Kidney (tissue), 14 donors: Measurements from ENCODE around the gene RARA. TPM values are rescaled to one million over a fixed set of nuclear protein-coding genes. Genes with fewer than 3 reads are reported as not detected.
"Not testable (repeated sequence)": the region's sequence is repeated elsewhere in the genome, so short reads cannot be mapped to it uniquely, and the experiment has no call there.

ENCODE experiments used
- DNase-seq, 5 donors: peaks; one replicate each; pipeline ENCODE4 v3.0.0-alpha.2; 2013 to 2020
- FAIRE-seq: peaks from 2 replicates; lab custom pipeline; 2012; peaks lifted over from hg19 to GRCh38; lab: Jason Lieb, UNC
- H3K27ac ChIP-seq, 2 donors: one replicate each; pipeline ENCODE4 v1.7.0; 2013; ENCODE audit warnings: low read depth in 2 of 2, low read length in 2 of 2, inconsistent platforms in 1 of 2
- H3K27me3 ChIP-seq: one replicate; pipeline ENCODE4 v1.7.1; 2013; ENCODE audit warnings: low read length, inconsistent platforms; ENCODE audit not compliant: control insufficient read depth, insufficient read depth
- H3K36me3 ChIP-seq, 3 donors: one replicate each; pipeline versions ENCODE4 v1.7.0 to v1.7.1; 2013; ENCODE audit warnings: low read length in 3 of 3, control low read depth in 1 of 3, inconsistent platforms in 1 of 3; ENCODE audit not compliant: insufficient read depth in 3 of 3, control insufficient read depth in 2 of 3
- H3K4me1 ChIP-seq, 3 donors: one replicate each; pipeline versions ENCODE4 v1.7.0 to v1.7.1; 2013; ENCODE audit warnings: low read length in 3 of 3, inconsistent platforms in 1 of 3, low read depth in 1 of 3; ENCODE audit not compliant: control insufficient read depth in 2 of 3, insufficient read depth in 2 of 3
- H3K4me3 ChIP-seq, 3 donors: one replicate each; pipeline versions ENCODE4 v1.7.0 to v1.8.1; 2013; ENCODE audit warnings: low read length in 3 of 3, control low read depth in 1 of 3, inconsistent platforms in 1 of 3
- H3K9ac ChIP-seq, 3 donors: one replicate each; pipeline versions ENCODE4 v1.7.0 to v1.7.1; 2013; ENCODE audit warnings: low read length in 3 of 3, control low read depth in 1 of 3, inconsistent platforms in 1 of 3
- H3K9me3 ChIP-seq, 3 donors: one replicate each; pipeline versions ENCODE4 v1.7.0 to v1.7.1; 2013; ENCODE audit warnings: low read length in 3 of 3, control low read depth in 1 of 3, inconsistent platforms in 1 of 3; ENCODE audit not compliant: control insufficient read depth in 2 of 3, insufficient read depth in 1 of 3
- intact Hi-C: fragments of 100-400 bp; cut with DNase I; formaldehyde crosslinking; loops from one replicate; pipeline ENCODE4 v1.11.1; 2022
- polyA plus RNA-seq: library from polyadenylated mRNA; stranded (reverse); fragments of 350-450 nt; fragmentation: Illumina TruSeq; extraction: RNeasy Lipid Tissue Mini Kit (QIAGEN cat#74804); gene quantifications from one replicate; pipeline ENCODE4 v1.2.3, GENCODE V29; 2014; ENCODE audit warnings: low read depth, low replicate concordance; ENCODE audit not compliant: insufficient read depth
- total RNA-seq: library from RNA; stranded (reverse); fragmentation: NEBNext Ultra II Directional; extraction: Animal tissue kit (Norgen Biotek cat#: 25700); gene quantifications from one replicate; pipeline ENCODE4 v1.2.1, GENCODE V29; 2021
- TF ChIP-seq, protein P1 (sequence below): IDR thresholded peaks from 3 replicates; pipeline ENCODE4 v1.5.1; 2012; ENCODE audit warnings: mild to moderate bottlenecking, moderate library complexity, borderline replicate concordance; ENCODE audit not compliant: insufficient read depth; ENCODE audit errors: extremely low read depth
- donor health status: control.
- donor health status: control.
- donor health status: control.
- donor health status: control.
- donor health status: control.
- donor health status: DM: yes; HTN: yes; CAD: no.
- donor health status: Normal renal cell carcinoma (clear cell type).

The RARA gene
- total and polyA plus RNA-seq, 2 donors from 2014 or later = 22.5 to 45.7 TPM

DNA sequence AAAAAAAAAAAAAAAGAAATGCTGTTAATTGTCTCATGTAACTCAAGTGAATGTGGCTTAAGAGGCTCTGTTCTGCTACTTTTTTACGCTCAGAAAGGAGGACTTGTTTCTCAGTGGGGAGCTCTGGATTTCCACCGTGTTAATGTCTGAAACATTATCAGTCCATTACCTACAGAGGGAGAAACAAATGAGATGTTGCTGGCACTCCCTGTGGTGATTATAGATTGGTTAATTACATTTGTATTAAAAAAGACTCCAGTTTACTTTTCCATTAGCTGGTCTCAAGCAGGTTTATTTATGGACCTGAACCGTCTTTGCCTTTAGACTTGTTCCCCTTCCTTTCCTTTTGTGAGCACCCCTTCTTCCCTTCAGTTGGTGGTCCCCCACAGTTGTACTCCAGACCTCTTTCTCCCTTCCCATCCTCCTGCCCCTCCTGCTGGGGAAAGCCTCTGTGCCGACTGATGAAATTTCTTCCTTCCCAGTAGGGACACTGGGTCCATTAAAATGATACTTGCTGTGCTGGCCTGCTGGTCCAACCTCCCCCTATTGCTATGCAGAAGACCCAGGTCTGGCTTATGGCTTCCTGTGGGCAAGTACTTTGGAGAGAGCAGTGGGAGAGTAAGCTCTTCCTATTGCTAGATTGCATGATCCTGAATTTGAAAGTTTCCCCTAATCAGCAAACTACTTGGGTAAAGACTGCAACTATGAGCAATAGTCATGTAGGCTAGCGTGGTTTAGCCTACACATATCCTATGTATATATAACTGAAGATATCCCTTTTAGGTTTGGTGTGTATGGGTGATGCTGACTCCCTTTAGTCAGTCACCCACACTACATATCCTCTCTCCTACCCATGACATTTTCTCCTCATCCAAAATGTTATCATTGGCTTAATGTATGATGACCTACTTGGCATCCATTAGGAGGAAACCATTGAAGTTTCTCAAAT is 13.2 kb upstream of the RARA start:
- DNase-seq (no peak), FAIRE-seq (no peak)
- Histone ChIP-seq H3K27me3 (no peaks in the 10 kb centered on the region), H3K27ac (no peak overlapping the region), H3K9ac (no peak overlapping the region), H3K36me3 (no peaks in the 10 kb centered on the region), H3K4me1 (no peaks in the 10 kb centered on the region), H3K9me3 (no peaks in the 10 kb centered on the region), H3K4me3 (no peak overlapping the region)
- TF ChIP-seq, protein P1, sequence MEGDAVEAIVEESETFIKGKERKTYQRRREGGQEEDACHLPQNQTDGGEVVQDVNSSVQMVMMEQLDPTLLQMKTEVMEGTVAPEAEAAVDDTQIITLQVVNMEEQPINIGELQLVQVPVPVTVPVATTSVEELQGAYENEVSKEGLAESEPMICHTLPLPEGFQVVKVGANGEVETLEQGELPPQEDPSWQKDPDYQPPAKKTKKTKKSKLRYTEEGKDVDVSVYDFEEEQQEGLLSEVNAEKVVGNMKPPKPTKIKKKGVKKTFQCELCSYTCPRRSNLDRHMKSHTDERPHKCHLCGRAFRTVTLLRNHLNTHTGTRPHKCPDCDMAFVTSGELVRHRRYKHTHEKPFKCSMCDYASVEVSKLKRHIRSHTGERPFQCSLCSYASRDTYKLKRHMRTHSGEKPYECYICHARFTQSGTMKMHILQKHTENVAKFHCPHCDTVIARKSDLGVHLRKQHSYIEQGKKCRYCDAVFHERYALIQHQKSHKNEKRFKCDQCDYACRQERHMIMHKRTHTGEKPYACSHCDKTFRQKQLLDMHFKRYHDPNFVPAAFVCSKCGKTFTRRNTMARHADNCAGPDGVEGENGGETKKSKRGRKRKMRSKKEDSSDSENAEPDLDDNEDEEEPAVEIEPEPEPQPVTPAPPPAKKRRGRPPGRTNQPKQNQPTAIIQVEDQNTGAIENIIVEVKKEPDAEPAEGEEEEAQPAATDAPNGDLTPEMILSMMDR = no peak
- intact Hi-C loops = loop anchor here (10.0 kb wide), 1 partner anchor 101 kb away; no protein-coding TSS in a partner anchor

DNA sequence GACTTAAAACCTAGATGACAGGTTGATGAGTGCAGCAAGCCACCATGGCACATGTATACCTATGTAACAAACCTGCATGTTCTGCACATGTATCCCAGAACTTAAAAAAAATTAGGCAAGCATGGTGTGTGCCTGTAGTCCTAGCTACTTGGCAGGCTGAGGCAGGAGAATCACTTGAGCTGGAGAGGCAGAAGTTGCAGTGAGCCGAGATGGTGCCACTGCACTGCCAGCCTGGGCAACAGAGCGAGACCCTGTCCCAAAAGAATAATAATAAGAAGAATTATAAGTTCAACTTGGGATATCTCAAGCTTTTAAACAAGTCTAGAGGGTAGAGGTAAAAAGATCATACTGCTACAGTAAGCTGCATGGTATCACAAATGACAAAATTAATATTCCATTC is 11.5 kb upstream of the RARA start:
- no peaks in the 10 kb centered on the region for H3K4me1 ChIP-seq
- H3K9me3 ChIP-seq = no peaks in the 10 kb centered on the region
- TF ChIP-seq, protein P1 = no peak
- FAIRE-seq = no peak
- no peak for DNase-seq
- no peaks in the 10 kb centered on the region for H3K36me3 ChIP-seq
- no peak overlapping the region for H3K9ac ChIP-seq
- H3K27ac ChIP-seq = no peak overlapping the region
- no peak overlapping the region for H3K4me3 ChIP-seq
- H3K27me3 ChIP-seq = no peaks in the 10 kb centered on the region
- intact Hi-C loops = loop anchor here (10.0 kb wide), 1 partner anchor 103 kb away; no protein-coding TSS in a partner anchor

DNA sequence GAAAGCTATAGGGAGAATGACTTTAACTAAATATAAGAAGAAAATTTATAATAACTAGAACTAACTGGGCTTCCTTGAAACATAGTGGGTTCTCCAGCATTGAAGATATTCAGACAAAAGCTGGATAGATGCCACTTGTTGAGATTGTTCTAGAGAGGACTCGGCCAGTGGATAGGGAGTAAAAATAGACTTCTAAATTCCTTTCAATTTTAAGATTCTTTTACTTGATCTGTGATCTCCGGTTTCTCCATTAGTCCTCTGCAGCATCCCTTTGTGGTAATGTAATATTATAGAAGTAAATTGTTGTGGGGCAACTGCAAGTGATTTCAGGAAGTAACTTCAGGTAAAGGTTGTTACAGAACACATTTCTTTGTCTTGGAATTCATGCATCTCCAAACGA is 10.3 kb upstream of the RARA start:
- DNase-seq = peak in 1 of 5 donors; percentile 63
- TF ChIP-seq, protein P1 = no peak

DNA sequence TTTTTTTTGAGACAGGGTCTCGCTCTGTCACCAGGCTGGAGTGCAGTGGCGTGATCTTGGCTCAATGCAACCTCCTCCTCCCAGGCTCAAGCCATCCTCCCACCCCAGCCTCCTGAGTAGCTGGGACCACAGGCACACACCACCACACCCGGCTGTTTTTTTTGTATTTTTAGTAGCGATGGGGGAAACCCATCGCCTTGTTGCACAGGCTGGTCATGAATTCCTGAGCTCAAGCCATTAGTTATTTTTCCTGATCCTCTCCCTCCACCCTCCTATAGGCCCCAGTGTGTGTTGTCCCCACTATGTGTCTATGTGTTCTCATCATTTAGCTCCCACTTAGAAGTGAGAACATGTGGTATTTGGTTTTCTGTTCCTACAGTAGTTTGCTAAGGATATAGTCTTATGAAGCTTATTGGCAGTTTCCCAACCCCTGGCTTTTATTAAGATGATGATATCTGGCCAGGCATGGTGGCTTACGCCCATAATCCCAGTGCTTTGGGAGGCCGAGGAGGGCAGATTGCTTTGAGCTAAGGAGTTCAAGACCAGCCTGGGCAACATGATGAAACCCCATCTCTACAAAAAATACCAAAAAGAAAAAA is 9.7 kb upstream of the RARA start:
- peak overlapping the region in 1 of 2 donors; percentile 36 for H3K27ac ChIP-seq
- H3K4me1 ChIP-seq, DNase-seq, H3K36me3 ChIP-seq, FAIRE-seq, H3K27me3 ChIP-seq, H3K9me3 ChIP-seq, H3K4me3 ChIP-seq, H3K9ac ChIP-seq: not testable (repeated sequence)
- intact Hi-C loops = loop anchor here (10.0 kb wide), 1 partner anchor 104 kb away; no protein-coding TSS in a partner anchor

More for the DNA sequence above, 10.3 kb upstream of the RARA start:
- H3K9ac ChIP-seq = no peak overlapping the region
- H3K36me3 ChIP-seq = peaks cover 0 to 3% (median 0%) of the 10 kb centered on the region in 3 donors
- no peaks in the 10 kb centered on the region for H3K27me3 ChIP-seq
- H3K27ac ChIP-seq = no peak overlapping the region
- intact Hi-C loops = loop anchor here (10.0 kb wide), 1 partner anchor 104 kb away; no protein-coding TSS in a partner anchor
- no peaks in the 10 kb centered on the region for H3K9me3 ChIP-seq
- H3K4me3 ChIP-seq = no peak overlapping the region
- no peak for FAIRE-seq
- H3K4me1 ChIP-seq = peaks cover 4 to 6% (median 6%) of the 10 kb centered on the region in 3 donors
